Thyroid gland (tissue), 4 donors: ENCODE measurements around the gene MAPKAPK2. TPM values are rescaled to one million over a fixed set of nuclear protein-coding genes. Genes with fewer than 3 reads are reported as not detected.

ENCODE experiments used
- DNase-seq, 2 donors: peaks; one replicate each; pipeline ENCODE4 v3.0.0-alpha.2; 2019
- H3K27ac ChIP-seq, 3 donors: fragments of 200-600 bp; sonication (generic); 1 replicate in 2 of 3; 2 replicates in 1 of 3; pipeline ENCODE4 v1.5.1; 2016 to 2019; ENCODE audit warnings: mild to moderate bottlenecking in 1 of 3, moderate library complexity in 1 of 3
- H3K27me3 ChIP-seq: fragments of 200-600 bp; sonication (generic); one replicate; pipeline ENCODE4 v1.5.1; 2019
- H3K36me3 ChIP-seq, 2 donors: fragments of 200-600 bp; sonication (generic); one replicate each; pipeline ENCODE4 v1.5.1; 2016 to 2019
- H3K4me1 ChIP-seq, 2 donors: fragments of 200-600 bp; sonication (generic); one replicate each; pipeline ENCODE4 v1.5.1; 2017 to 2019
- H3K4me3 ChIP-seq, 3 donors: fragments of 200-600 bp; sonication (generic); replicated peaks in 1 of 3; 1 replicate in 2 of 3; 2 replicates in 1 of 3; pipeline ENCODE4 v1.5.1; 2016; ENCODE audit warnings: mild to moderate bottlenecking in 1 of 3
- H3K9me3 ChIP-seq: fragments of 200-600 bp; sonication (generic); one replicate; pipeline ENCODE4 v1.5.1; 2017
- POLR2A ChIP-seq, 2 donors: fragments of 450-650 bp; IDR thresholded peaks; one replicate each; pipeline ENCODE4 v1.6.1; 2017; ENCODE audit warnings: antibody characterized with exemption in 2 of 2, mild to moderate bottlenecking in 2 of 2, moderate library complexity in 1 of 2
- WGBS, 2 donors: methylation state at CpG; one replicate each; pipeline ENCODE4 v1.1.5; 2017; 5-methylcytosine and 5-hydroxymethylcytosine counted together
- intact Hi-C: fragments of 100-400 bp; cut with DNase I; formaldehyde crosslinking; loops from one replicate; pipeline ENCODE4 v1.15.1; 2023
- total RNA-seq, 4 donors: library from RNA; depleted of rRNA; stranded (reverse); fragments of >200 nt; gene quantifications; one replicate each; pipeline ENCODE4 v1.2.3, GENCODE V29; 2016
- TF ChIP-seq, protein P1 (sequence below), 6 experiments: fragments of 200-600 bp in 3 of 6; fragments of 450-650 bp in 3 of 6; sonication (generic) in 3 of 6; IDR thresholded peaks; one replicate each; pipeline ENCODE4 v1.5.1; 2016 to 2019; ENCODE audit warnings: antibody characterized with exemption in 6 of 6, mild to moderate bottlenecking in 2 of 6, inconsistent platforms in 1 of 6, moderate library complexity in 1 of 6

The MAPKAPK2 gene
- total RNA-seq, 4 donors from 2014 or later: 48.5 to 64.0 (median 59.9) TPM

- Histone ChIP-seq H3K27me3 (no peaks in the 10 kb centered on the region), H3K27ac (no peak overlapping the region), H3K36me3 (no peaks in the 10 kb centered on the region), H3K4me1 (peaks cover 0 to 6% of the 10 kb centered on the region in 2 donors), H3K9me3 (no peaks in the 10 kb centered on the region), H3K4me3 (no peak overlapping the region)
- peak; percentile 76 to 77 for DNase-seq
- WGBS, 2 donors: 22 to 30% methylated on average over 8 of the region's 8 CpGs
- TF ChIP-seq, protein P1, sequence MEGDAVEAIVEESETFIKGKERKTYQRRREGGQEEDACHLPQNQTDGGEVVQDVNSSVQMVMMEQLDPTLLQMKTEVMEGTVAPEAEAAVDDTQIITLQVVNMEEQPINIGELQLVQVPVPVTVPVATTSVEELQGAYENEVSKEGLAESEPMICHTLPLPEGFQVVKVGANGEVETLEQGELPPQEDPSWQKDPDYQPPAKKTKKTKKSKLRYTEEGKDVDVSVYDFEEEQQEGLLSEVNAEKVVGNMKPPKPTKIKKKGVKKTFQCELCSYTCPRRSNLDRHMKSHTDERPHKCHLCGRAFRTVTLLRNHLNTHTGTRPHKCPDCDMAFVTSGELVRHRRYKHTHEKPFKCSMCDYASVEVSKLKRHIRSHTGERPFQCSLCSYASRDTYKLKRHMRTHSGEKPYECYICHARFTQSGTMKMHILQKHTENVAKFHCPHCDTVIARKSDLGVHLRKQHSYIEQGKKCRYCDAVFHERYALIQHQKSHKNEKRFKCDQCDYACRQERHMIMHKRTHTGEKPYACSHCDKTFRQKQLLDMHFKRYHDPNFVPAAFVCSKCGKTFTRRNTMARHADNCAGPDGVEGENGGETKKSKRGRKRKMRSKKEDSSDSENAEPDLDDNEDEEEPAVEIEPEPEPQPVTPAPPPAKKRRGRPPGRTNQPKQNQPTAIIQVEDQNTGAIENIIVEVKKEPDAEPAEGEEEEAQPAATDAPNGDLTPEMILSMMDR (IDR thresholded peaks at IDR 0.05): no peak
- no peak for TF ChIP-seq POLR2A (IDR thresholded peaks at IDR 0.05)
- intact Hi-C loops: no loop called here
These were observed 81.6 kb downstream of the MAPKAPK2 start for GRCh38 chr1:206766251-206766856.

DNA sequence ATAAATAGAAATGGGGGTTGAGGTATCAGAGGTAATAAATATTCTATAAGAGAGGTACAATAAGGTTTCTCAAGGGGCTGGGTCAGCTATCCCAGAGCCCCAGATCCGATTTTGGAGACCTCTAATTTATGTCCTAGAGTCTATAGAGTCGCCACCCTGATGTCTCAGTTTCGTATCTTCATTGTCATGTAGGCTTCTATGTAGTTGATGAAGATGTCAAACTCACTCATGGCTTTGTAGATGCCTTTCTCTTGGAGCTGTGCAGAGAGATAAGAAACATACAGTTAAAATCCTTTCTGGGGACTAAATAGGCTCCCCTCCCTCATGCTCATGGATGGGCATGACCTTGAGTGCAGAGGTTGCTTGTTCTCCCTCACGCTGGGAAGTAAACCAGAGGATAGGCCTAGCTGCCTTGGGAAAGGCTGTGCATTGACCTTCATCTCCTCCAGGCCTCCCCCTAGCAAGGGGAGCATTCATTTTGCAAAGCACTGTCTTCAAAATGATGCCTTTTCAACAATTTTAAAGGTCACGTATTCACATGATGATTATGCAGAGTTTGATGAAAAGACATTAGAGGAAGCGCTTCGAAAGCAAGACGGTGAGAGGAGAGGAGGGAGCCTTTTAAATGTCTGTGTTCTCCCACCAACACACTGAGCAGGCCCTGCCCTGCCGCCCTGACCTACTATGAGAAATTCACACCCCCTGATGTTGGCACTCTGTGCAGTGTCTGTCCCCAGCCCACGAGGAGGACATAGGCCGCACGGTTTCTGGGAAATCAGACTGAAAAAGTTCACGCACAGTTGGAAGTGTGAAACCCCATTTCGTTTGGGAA is 84.0 kb downstream of the MAPKAPK2 start:
- no peak for DNase-seq
- 80 to 81% methylated on average over 14 of the region's 14 CpGs for WGBS, 2 donors
- H3K27me3 ChIP-seq: no peaks in the 10 kb centered on the region
- no peak overlapping the region for H3K4me3 ChIP-seq
- no peak overlapping the region for H3K27ac ChIP-seq
- H3K9me3 ChIP-seq: no peaks in the 10 kb centered on the region
- H3K36me3 ChIP-seq: no peaks in the 10 kb centered on the region
- no peak for TF ChIP-seq POLR2A (IDR thresholded peaks at IDR 0.05)
- TF ChIP-seq, protein P1 (IDR thresholded peaks at IDR 0.05): no peak
- intact Hi-C loops: no loop called here
- peaks cover 0 to 6% of the 10 kb centered on the region in 2 donors for H3K4me1 ChIP-seq

DNA sequence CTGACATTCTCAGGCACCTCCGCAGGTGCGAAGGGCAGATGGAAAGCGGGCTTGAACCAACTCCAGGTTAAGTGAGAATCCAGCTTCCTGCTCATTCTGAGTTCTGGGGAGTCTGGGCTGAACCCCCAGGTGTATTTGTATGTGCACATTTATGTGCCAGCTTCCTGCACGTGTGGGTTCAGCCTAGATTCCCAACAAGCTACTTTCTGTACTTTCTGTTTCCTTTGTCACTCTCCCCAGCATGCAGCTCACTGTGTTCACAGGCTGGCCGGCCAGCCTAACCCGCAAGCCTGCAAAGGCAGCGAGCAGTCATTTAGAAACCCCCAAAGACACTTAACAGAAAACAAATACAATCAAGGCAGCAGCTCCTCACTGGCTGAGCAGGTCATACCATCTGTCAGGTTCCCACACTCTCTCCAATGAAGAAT is 84.6 kb downstream of the MAPKAPK2 start:
- H3K36me3 ChIP-seq: no peaks in the 10 kb centered on the region
- no peaks in the 10 kb centered on the region for H3K9me3 ChIP-seq
- no peak overlapping the region for H3K27ac ChIP-seq
- H3K27me3 ChIP-seq: no peaks in the 10 kb centered on the region
- peaks cover 0 to 6% of the 10 kb centered on the region in 2 donors for H3K4me1 ChIP-seq
- 77 to 80% methylated on average over 7 of the region's 7 CpGs for WGBS, 2 donors
- intact Hi-C loops: no loop called here
- DNase-seq: no peak
- TF ChIP-seq, protein P1 (IDR thresholded peaks at IDR 0.05): no peak
- TF ChIP-seq POLR2A (IDR thresholded peaks at IDR 0.05): no peak
- H3K4me3 ChIP-seq: no peak overlapping the region

GRCh38 chr1:206770531-206771337 is 86.0 kb downstream of the MAPKAPK2 start, which contains the start of gene IL19:
IL19 (plus strand) TSS chr1:206770773; CDS start chr1:206836663, 65,890 bp downstream.
- Histone ChIP-seq H3K36me3 (no peaks in the 10 kb centered on the region), H3K4me3 (no peak within 1 kb of the TSS), H3K27ac (no peak within 1 kb of the TSS), H3K4me1 (peaks cover 0 to 6% of the 10 kb centered on the region in 2 donors), H3K9me3 (no peaks in the 10 kb centered on the region), H3K27me3 (no peaks in the 10 kb centered on the region)
- no peak for DNase-seq
- TF ChIP-seq, protein P1 (IDR thresholded peaks at IDR 0.05): no peak
- no peak for TF ChIP-seq POLR2A (IDR thresholded peaks at IDR 0.05)
- intact Hi-C loops: no loop called here
- whole genome bisulfite sequencing, 2 donors: 78% methylated on average over 9 of the region's 9 CpGs
